Right ventricle myocardium inferior (tissue), 1 donor: ENCODE data around the gene TARM1. TPM values are rescaled to one million over a fixed set of nuclear protein-coding genes. Genes with fewer than 3 reads are reported as not detected.

Experiments used
- ATAC-seq: fragments of 200-7000 bp; cut with Tn5 transposase; one replicate; pipeline ENCODE4 v1.9.1; 2020; ENCODE audit warnings: mild to moderate bottlenecking, moderate library complexity
- DNase-seq: peaks from one replicate; pipeline ENCODE4 v3.0.0; 2021; ENCODE audit errors: missing footprints
- intact Hi-C: fragments of 100-400 bp; cut with DNase I; formaldehyde crosslinking; loops from one replicate; pipeline ENCODE4 v1.11.0; 2022
- long read RNA-seq: library from polyadenylated mRNA; unstranded; transcript quantifications from one replicate; pipeline ENCODE4 v2.0.0, GENCODE V29; 2021
- total RNA-seq: library from RNA; stranded (reverse); fragmentation: NEBNext Ultra II Directional; extraction: Animal tissue kit (Norgen Biotek cat#: 25700); gene quantifications from one replicate; pipeline ENCODE4 v1.2.1, GENCODE V29; 2021
- donor health status: DM: no; HTN: yes; CAD: no; lungs with severe emphysema.

The TARM1 gene
- total RNA-seq, result not detected
- long read RNA-seq, result 0 reads

DNA sequence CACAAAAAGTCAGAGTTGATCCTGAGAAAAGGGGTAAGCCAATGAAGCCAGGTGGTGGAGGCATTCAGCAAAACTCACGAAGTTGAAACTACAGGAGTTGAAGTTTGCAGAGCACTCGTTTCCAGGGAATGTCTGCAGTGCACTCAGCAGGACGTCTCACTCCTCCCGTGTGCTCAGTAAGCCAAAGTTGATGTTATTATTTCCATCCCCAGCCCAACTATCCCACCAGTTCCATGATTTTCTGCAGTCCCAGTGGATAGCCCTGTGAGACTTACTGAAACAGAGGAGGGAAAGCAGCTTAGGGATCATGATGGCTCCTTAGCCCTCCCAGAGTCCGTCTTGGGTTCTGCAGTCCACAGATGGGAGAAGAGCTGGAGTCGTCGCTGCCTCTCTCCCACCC, at the start of gene TARM1:
Gene TARM1 (minus strand): TSS at position 334 of the 400 bp plus-strand sequence. CDS start 25 bp downstream, at position 309.
- ATAC-seq (no peak), DNase-seq (no peak)
- intact Hi-C loops, result no loop called here

DNA sequence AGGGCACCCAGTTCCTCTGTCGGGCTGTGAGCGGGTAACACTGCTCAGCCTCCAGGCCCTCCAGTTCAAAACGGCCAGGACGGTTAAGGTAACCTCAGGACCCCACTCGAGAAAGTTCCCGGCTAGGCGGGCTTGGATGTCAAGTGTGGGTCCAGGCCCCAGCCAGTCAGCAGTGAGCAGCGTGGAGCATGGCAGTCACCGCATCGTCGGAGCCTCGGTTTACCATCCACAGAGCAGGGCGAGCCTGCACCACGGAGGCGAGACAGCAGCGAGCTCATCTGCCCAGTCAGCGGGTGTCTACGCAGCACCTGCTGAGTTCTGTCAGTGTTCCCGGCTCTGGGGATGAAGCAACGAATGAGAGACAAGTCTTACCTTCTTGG, 48.4 kb upstream of the TARM1 start:
- ATAC-seq, result no peak
- intact Hi-C loops, result no loop called here
- DNase-seq, result no peak

DNA sequence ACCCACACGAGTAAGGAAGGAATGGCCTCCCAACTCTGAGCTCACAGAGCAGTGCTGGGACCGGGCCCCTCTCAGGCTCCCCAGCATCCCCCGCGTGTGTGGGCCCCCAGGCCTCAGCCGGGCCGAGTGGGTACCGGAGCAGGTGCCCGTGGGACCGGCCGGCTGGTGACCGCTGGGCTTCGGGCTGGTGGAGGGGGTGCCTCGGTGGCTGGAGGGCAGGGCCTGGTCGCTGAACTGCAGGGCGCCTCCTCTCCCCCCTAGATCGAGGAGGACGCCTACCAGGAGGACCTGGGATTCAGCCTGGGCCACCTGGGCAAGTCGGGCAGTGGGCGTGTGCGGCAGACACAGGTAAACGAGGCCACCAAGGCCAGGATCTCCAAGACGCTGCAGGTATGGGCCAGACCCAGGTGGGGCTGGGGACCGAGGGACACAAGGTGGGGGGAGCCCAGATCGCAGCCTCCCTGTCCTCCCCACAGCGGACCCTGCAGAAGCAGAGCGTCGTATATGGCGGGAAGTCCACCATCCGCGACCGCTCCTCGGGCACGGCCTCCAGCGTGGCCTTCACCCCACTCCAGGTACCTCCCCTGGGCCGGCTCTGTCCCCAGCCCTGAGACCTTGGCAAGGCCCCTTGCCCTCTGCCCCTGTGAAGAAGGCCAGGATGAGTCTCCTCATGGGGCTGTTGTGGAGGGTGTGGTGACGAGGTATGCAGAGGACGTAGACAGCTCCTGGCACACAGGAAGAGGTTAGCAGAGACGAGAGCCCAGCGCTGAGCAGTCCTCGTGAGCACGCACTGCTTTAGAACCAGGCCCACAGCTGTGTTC, 47.8 kb upstream of the TARM1 start:
- ATAC-seq (no peak), DNase-seq (no peak)
- intact Hi-C loops, result no loop called here

DNA sequence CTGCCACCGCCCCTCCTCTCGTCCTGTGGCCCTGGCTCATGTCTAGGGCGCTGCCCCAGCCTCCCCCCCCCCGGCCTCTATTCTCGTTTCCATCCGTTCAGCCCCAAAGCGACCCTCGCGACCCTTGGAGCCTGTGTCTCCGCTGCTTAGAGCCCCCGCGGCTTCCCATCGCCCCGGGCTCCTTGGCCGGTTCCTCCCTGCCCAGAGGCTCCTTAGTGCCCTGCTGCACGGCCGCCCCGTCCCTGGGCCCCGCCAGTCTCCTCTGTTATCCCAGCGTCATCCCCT, 47.2 kb upstream of the TARM1 start:
- ATAC-seq (no peak), DNase-seq (no peak)
- intact Hi-C loops, result no loop called here

DNA sequence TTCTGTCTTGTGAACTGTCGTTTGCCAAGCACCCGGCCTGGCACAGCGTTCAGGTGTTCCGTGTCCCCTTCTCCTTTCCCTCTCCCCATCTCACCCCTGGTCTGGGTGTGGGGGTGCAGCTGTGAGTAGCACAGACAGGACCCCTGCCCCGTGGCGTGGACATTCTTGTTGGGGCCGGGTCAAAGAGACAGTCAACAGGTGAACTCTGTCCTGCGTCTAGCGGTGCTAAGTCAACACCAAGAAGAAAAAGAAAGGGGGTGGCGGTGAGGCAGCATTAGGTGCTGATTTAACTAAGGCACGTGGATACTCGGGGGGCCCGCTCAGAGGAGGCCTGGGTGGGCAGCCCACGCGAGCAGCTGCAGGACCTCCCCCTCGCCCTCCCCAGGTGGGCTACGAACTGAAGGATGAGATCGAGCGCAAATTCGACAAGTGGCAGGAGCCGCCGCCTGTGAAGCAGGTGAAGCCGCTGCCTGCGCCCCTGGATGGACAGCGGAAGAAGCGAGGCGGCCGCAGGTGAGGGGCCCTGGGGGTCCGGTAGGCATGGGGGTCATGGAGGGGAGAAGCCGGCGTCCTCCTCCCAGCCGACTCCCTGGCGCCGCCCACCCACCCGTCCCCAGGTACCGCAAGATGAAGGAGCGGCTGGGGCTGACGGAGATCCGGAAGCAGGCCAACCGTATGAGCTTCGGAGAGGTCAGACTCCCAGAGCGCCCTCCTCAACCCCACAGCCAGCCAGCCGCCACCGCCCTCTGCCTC, 46.7 kb upstream of the TARM1 start:
- intact Hi-C loops, result no loop called here
- DNase-seq, result no peak
- no peak for ATAC-seq

DNA sequence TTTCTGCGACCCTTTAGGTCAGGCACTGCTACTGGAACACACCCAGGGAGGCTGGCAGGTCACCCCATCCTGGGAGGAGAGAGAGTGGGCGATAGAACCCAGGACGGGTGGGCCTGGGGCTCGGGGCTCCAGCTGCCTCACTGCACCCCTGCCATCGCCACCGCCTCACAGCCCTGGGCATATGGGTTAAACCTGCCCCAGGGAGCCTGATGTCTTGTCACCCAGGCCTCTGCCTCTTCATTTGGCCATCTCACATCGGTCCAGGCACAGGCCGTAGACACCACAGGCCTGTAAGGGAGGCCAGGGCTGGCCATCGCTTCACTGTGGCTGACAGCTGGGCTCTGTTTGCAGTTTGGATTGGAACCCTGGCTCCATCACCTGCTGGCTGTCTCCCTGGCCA, 44.5 kb upstream of the TARM1 start:
- DNase-seq (no peak), ATAC-seq (no peak)
- intact Hi-C loops, result no loop called here

DNA sequence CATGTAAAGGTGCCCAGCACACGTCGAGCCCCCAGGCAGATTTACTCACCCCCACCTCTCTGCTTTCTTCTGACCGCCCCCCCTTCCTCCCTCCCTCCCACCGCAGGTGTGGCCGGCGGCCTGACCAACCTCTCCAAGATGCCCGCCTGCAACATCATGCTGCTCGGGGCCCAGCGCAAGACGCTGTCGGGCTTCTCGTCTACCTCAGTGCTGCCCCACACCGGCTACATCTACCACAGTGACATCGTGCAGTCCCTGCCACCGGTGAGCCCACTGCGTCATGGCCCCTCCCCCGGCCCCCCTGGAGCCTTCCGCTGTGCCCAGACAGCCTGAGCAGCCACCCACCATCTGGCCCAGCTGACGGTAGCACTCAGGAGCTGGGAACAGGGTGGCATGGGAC, 43.2 kb upstream of the TARM1 start:
- intact Hi-C loops, result no loop called here
- DNase-seq (no peak), ATAC-seq (no peak)

DNA sequence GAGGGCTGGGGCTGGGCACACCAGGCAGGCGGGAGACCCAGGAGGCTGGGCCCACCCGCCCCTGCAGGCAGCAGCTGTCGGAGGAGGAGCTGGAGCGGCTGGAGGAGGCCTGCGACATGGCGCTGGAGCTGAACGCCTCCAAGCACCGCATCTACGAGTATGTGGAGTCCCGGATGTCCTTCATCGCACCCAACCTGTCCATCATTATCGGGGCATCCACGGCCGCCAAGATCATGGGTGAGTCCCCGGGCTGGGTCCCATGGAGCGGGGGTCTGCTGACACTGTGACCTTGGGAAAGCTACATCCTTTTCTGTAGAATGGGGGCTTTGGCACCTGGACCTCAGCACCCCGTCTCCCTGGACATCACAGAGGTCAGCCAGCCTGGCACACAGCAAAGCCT, 42.5 kb upstream of the TARM1 start:
- no peak for DNase-seq
- no peak for ATAC-seq
- intact Hi-C loops, result no loop called here

DNA sequence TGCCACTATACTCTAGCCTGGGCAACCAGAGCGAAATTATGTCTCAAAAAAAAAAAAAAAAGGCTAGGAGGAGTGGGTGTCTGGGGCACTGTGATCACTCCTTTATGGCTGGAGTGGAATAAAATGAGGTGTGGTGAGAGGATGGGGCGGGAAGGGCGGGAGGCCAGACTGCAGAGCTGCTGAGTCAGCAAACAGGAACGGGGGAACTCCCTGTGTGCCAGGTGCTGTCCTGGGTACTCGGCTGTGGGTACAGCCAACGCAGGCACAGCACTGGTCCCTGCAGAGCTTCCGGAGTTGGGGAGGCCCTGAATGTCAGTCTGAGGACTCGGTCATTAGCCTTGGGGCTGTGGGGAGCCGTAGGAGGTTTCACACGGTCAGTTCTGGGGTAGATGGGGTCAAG, 40.1 kb upstream of the TARM1 start:
- no peak for ATAC-seq
- intact Hi-C loops, result no loop called here

DNA sequence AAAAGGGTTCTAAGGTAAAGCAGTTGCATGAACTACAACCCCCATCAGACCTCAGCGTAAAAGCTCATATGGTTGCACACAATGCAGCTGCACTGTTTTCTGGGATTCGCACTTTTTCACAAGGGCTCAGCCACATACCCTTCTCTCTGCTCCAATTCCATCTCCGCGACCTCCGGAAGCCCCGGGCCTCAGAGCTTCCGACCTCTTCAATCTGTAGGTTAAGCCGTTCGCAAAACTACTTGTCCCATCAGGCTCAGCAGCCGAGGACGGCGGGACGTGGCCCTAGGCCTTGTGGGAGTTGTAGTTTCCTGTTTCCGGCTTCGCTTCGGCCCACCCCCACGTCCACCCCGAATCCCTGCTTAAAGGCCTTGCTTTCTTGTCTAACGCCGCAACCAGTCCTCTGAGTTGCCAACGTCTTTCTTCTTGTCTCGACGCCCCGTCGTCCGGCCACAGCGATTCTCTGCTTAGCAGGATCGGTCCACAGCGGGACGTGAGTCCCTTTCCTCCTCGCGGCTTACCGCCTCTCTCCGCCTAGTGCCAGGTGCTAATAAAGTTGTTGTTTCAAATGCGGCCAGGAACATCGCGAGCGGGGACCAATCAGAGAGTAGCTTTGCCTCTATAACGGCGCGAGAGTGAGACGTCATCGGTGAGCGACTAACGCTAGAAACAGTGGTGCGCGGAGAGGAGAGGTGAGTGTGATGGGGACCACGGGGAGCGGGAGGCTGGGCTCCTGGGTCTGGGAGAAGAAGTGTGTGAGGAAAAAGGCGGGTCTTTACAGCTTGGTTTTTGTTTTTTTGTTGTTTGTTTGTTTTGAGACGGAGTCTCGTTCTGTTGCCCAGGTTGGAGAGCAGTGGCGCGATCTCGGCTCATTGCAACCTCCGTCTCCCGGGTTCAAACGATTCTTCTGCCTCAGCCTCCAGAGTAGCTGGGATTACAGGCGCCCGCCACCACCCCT, 34.2 kb upstream of the TARM1 start, which contains the start of the genes PRPF31 and TFPT:
Gene PRPF31 (plus strand): TSS at position 646 of the 955 bp plus-strand sequence. CDS start 2,525 bp downstream, outside the sequence.
Gene TFPT (minus strand): TSS at position 549 of the 955 bp plus-strand sequence. CDS start 388 bp downstream, at position 161.
- peak; percentile 96 for ATAC-seq
- intact Hi-C loops, result loop anchor here (1.0 to 5.0 kb wide), 3 partner anchors 13 to 77 kb away; partner anchors contain the start of genes CNOT3, NDUFA3 and TSEN34

More for the DNA sequence above, 40.1 kb upstream of the TARM1 start:
- DNase-seq, result no peak

DNA sequence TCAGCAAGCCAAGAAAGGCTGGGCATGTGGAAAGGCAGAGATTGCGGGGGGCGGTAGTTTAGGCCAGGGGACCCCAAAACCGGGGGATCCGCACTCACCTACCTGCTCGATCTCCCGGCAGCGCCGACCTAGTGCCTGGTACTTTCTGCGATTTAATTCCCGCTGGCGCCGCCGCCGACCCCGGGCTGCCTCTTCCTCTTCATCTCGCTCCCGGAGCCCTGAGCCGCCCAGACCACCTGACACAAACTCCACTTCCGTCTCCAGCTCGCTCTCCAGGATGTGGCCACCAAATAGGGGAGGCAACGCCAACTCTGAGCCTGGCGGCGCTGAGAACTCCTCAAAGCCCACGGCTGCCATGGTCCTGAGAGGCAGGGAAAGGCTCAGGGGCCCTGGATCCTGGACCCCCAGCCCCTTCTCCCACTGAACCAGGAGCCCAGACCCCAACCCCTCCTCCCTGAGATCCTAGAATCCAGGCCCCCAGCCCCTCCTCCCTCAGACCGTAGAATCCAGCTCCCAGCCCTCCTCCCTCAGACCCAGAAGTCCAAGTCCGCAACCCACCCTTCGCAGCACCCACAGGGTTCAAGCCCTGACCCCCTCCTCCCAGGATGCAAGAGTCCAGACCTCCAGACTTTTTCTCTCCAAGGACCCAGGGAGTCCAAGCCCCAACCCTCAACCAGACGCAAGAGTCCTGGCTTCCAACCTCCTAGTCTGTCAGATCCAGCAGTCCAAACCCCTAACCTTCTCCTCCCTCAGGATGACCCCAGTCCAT, 33.4 kb upstream of the TARM1 start:
- ATAC-seq (no peak), DNase-seq (no peak)
- intact Hi-C loops, result loop anchor here (1.0 to 5.0 kb wide), 3 partner anchors 12 to 78 kb away; partner anchors contain the start of genes CNOT3, NDUFA3 and TSEN34

More for the DNA sequence above, 34.2 kb upstream of the TARM1 start, which contains the start of the genes PRPF31 and TFPT:
- DNase-seq, result peak; percentile 98

DNA sequence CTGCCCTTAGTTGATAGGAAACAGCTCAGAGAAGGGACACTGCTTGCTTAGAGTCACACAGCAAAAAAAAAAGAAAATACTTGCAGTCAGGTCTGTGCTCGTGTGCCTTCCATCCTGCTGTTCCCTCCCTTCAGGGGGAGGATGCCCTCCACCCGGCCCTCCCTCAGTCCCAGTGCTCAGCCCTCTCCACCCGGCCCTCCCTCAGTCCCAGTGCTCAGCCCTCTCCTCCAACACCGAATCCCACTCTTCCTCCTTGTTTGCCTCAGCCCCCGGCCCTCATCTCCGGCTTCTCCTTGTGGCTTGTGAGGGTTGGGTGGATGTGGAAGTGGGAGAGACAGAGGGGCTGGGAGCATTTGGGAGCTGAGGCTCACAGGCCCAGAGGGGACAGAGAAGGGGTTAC, 28.5 kb upstream of the TARM1 start:
- intact Hi-C loops, result loop anchor here (10.0 kb wide), 1 partner anchor 235 kb away; no protein-coding TSS in a partner anchor
- DNase-seq (no peak), ATAC-seq (no peak)

DNA sequence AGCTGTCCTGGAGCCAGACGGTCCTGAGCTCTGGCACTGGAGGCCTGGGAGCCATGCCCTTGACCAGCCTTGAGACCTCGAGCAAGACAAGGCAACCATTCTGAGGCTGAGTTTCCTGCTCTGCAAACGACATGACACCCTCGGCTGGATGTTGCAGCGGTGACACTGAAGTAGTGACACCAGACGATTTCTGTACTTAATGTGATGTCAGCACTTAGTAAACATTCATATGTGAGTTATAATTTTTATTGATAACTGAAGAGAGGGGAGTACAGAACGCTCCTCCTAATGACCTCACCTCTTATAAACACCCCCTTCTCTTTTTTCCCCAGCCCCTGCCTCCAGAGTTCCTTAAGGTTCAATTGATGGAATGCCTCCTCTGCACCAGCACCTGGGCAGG, 27.3 kb upstream of the TARM1 start:
- DNase-seq (no peak), ATAC-seq (no peak)
- intact Hi-C loops, result loop anchor here (10.0 kb wide), 1 partner anchor 234 kb away; no protein-coding TSS in a partner anchor

DNA sequence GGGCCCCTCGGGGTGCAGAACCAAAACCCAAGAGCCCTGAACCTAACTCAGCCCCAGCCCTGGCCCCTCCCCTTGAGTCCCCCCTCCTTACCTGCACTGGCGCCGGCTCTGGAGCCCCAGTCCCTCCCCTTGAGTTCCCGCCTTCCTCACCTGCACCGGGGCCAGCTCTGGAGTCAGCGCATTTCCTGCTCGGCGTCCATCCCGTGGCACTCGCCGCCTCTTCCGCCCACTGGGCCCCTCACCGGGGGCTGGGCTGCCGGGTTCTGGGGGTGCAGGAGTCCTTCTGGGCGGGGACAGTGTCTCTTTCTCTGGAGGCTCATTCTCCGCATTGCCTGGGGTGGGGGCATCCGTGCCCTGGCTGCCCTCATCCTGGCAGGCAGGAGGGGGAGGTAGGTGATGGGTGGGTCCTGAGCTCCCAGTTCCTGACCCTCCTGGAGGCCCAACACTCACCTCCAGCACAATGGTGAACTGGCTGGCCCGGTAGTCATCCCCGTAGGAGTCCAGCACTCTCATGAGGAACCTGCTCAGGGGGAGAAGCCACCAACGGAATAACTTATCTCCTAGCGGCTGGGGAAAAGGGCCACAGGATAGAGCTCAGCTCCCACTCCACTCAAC, 26.8 kb upstream of the TARM1 start:
- intact Hi-C loops, result loop anchor here (10.0 kb wide), 1 partner anchor 233 kb away; no protein-coding TSS in a partner anchor
- ATAC-seq, result no peak
- no peak for DNase-seq

DNA sequence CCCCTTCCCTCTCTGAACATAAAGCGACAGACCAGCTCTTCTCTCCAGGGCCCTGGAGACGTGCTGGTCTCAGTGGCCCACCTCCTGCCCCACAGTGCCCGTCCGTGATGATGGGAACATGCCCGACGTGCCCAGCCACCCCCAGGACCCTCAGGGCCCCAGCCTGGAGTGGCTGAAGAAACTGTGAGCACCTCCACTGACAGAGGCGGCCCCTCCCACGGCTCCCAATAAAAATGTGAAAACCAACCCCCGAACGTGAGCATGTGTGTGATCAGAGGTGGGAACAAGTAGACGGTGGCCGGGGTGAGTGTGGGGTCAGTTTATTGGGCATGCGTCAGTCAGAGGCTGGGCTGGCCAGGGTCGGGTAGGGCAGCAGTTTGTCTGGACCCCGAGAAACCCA, 25.6 kb upstream of the TARM1 start:
- DNase-seq (no peak), ATAC-seq (no peak)
- intact Hi-C loops, result loop anchor here (10.0 kb wide), 1 partner anchor 232 kb away; no protein-coding TSS in a partner anchor

DNA sequence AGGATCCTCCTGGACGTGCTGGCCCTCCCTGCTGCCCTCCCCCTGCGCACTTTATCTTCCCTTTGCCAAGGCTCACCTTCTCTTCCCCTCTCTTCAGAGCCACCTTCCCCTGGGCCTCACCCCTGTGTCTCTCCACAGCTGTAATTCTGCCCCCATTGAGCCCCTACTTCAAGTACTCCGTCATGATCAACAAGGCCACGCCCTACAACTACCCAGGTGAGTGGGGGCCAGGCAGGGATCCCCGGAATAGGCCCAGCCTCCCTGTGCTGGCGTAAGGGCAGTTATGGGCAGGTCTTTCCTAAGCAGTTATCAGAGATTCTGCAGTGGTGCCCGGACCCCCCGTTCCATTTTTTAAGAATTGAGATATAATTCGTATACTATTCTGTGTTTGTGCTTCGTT, 24.6 kb upstream of the TARM1 start:
- no peak for DNase-seq
- no peak for ATAC-seq
- intact Hi-C loops, result loop anchor here (10.0 kb wide), 1 partner anchor 231 kb away; no protein-coding TSS in a partner anchor

DNA sequence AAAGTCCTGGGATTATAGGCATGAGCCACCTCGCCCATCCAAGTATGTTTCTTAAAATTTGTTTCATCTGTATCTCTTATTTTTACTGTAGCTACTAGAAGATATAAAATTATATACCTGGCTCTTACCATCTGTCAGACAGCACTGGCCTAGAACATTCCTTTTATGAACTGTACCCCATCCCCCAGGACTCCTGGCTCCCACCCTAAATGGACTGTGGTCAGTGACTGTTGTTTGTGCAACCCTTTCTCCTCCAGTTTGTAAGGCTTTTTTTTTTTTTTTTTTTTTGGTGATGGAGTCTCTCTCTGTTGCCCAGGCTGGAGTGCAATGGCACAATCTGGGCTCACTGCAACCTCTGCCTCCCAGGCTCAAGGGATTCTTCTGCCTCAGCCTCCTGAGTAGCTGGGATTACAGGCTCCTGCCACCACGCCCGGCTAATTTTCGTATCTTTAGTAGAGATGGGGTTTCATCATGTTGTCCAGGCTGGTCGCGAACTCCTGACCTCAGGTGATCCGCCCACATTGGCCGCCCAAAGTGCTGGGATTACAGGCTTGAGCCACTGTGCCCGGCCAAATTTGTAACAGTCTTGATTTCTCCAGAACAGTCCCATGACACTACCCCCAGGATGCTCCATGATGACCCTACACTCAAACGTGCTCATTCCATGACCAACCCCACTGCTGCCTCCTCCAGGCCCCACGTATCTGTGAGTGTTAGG, 24.0 kb upstream of the TARM1 start:
- intact Hi-C loops, result loop anchor here (10.0 kb wide), 1 partner anchor 230 kb away; no protein-coding TSS in a partner anchor
- DNase-seq (no peak), ATAC-seq (no peak)
